HG03558 (cell line): ENCODE data around the gene RAMP1.
"Not testable (repeated sequence)": the region's sequence is repeated elsewhere in the genome, so short reads cannot be mapped to it uniquely, and the experiment has no call there.

Source experiments
- ATAC-seq: cut with Tn5 transposase; IDR thresholded peaks from one replicate; pipeline ENCODE4 v1.9.1; 2021; ENCODE audit warnings: moderate number of reproducible peaks; ENCODE audit not compliant: unreplicated experiment; ENCODE audit errors: extremely low read depth

Gene RAMP1

DNA sequence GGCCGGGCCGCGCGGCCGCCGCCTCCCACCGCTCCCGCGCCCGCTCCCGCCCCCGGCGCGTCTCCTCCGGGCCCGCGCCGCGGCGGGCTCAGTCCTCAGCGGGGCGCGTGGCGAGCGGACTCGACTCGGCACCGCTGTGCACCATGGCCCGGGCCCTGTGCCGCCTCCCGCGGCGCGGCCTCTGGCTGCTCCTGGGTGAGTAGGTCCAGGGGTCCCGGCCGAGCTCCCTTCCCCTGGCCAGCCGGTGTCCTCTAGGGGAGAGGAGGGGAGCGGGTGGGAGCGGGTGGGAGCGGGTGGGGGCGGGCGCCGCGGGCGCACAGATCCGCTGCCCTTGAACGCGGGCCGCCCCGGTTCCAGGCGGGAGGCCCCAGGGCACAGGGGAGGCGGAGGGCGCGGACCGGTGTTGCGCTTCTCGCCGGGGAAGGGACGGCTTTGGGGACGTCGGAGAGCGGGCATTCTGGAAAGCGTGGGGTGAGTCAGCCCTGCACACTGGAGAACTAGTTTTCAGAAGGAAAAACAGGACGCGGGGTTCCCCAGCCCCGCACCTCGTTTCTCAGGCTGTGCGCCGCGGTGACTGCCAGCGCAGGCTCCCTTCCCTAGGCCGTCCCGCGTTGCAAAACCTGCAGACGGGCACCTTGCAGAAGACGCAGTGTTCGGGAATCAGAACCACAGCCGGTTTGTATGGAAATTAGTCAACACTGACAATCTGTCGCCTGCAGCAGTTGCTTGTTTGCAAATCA lies at the start of gene RAMP1:
Gene RAMP1, plus strand, starts transcription at position 91 of the 740 bp plus-strand sequence. Its CDS starts 53 bp downstream, at position 144.
- ATAC-seq = no peak

DNA sequence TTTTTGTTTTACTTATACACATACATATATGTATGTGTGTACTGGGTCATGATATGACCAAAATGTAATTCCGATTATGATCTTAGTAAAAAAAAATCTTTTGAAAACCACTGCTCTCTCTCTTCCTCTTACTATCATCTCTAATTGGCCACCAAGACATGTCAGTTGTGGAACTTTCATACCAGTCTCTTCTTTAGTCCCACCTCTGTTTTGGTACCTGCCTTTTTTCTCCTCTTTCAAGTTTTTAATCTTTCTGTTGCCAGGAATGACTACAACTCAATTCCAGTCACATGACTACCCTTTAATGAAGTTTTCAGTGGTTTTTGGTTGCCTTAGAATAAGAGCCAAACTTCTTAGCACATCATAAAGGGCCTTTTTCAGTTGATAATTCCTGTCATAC lies 43.8 kb upstream of the RAMP1 start:
- ATAC-seq = no peak

DNA sequence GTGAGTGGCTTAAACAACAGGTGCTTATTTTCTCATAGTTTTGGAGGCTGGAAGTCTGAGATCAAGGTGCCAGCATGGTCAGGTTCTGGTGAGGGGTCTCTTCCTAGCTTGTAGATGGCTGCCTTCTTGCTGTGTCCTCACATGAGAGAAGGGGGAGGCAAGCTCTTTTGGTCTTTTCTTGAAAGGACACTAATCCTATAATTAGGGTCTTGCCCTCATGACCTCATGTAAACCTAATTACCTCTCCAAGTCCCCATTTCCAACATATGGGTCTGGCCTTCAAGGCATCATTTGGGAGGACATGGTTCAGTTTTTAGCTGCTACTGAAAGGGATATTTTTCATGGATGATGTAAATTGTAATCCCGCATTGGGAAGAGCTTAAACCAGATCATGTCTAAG lies 42.9 kb upstream of the RAMP1 start:
- ATAC-seq = no peak

DNA sequence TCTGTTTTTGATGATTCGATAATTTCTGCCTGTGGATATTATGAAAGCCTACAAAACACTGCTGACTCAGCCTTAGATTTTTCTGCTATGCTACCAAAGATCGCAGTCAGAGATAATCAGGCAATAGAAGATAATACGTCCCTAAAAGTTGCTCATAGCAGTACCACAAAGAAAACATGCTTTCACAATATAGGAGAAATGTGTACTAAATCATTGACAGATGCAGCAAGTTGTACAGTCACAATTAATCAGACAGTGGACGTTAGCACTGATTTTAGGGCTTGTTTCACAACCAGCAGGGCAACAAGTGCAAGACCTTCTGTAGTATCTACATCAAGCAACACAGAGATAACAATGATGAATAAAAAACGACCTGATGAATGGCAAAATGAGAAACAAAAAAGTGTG lies 41.4 kb upstream of the RAMP1 start:
- no peak for ATAC-seq

DNA sequence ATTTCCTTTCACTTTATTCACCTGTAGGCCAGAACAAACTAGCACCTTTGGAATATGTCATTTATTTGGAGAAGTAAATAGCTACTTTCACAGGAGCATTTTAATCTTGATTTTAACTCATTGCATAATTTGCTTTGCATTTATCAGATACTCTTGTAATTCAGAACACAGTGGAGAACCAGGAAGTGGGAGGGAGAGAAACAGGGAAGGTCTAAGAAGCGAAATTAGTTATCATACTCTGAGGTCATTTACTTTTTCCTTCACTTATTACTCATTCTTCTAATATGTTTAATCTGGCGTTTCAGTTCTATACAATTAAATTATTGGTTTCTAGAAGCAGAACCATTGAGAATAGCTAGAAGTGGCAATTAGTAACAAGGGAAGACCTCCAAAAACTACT lies 40.2 kb upstream of the RAMP1 start:
- ATAC-seq = no peak

DNA sequence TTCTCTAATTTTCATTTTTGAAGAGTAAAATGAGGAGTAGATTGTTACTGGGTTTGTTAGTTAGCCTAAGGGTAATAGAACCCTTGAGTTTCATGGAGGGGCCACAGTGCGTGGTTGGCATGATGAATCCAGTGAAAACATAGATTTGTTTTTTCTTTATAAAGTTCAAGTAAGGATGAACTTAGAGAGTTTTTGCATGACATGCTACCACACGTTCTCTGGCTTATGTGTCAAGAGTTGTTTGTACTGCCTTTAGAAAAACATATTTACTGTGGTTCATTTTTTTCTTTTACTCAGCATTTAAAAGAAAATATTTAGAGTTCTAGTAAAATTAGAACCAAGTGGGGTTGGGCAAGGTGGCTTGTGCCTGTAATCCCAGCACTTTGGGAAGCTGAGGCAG lies 39.0 kb upstream of the RAMP1 start:
- no peak for ATAC-seq

DNA sequence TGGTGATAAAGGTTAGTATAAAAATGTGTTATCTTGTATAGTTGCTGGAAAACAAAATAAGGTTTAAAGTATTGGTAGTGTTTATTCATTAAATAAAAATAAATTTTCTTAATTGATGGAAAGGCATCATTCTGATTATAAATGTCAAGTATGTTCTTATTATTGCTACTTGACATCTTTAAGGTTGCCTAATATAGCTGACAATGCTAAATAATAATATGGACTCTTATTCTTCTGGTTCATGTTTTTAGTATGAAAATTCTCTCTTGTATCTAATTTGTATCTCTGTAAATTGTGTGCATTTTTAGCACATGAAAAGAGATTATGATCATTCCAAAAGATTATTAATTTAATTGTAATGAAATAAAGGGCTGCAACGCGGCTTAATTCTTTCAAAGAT lies 35.9 kb upstream of the RAMP1 start:
- no peak for ATAC-seq

DNA sequence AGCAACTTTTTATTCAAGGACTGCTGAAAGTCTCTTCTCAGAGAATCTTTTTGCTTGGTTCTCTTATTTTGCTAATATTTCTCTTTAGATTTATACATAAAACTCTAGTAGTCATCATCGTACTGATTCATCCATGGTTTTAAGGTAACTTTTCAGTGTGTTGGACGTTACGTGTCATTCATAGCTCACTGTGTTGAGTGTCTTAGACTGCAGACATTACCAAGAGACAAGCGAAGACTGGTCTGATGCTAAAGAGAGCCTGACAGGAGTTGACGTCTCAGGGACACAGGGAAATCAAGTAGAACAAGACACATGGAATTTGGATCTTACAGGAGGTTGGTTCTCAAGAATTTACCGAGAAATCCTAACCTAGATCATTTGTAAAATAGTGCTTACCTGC lies 35.3 kb upstream of the RAMP1 start:
- no peak for ATAC-seq

DNA sequence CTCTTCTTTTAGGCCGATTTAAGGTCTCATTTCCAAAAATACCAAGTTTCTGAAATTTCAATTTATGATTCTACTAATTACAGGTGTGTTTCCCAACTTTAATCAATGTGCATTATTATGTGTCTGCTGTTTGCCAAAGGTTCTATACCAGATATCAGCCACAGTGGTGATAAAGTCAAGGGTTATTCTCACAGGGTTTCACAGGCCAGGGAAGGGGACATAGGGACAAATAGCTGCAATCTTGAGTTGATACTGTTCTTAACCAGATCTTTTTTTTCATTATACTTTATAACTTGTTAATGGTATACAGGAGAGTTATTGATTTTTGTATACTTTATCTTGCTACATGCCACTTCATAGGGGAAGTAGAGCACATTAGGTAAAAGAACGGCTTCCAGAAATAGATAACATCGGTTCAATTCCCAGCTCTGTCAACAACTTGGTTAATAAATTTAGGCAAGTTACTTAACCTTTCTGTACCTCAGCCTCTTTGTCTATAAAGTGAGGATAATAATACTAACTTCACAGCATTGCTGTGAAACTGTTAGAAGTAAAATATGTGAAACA lies 31.9 kb upstream of the RAMP1 start:
- no peak for ATAC-seq

DNA sequence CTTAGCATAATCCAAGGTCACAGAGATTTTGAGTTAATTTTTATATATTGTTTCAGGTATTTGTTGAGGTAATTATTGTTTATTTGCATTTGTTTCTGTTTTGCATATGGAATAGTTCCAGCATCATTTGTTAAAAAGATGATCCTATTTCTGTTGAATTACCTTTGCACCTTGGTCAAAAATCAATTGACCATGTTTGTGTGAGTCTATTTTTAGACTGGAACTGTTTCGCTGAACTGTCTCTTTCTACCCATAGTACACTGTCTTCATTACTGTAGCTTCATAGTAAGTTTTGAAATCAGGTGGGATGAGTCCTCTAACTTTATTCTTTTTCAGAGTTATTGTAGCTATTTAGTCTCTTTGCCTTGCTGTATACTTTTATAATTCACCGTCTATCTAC lies 28.9 kb upstream of the RAMP1 start:
- no peak for ATAC-seq

DNA sequence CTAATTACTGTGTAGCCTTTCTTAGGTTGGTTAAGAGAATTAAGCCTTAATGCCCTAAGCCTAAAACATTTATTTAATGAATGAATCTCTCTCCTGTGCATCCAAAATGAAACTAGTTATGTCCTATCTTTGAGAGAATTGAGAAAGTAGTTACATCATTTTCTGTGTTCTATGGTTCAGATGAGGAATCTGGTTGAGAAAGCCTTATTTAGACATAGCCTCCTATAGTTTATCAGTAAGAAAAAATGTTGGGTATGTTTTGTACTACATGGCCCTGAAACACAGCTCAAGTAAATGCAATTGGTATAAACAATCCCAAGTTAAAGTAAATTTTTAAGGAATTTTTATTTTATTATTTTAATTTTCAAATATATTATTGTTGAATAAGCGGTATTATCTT lies 25.9 kb upstream of the RAMP1 start:
- no peak for ATAC-seq

DNA sequence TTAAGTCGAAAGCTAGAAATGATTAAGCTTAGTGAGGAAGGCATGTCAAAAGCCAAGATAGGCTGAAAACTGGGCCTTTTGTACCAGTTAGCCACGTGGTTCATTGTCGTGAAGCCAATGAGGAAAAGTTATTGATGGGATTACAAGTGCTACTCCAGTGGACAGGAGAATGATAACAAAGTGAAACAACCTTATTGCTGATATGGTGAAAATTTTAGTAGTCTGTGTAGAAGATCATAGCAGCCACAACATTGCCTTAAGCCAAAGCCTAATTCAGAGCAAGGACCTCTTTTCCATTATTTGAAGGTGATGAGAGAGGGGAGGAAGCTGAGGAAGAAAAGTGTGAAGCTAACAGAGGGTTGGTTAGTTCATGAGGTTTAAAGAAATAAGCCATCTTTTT lies 24.1 kb upstream of the RAMP1 start:
- ATAC-seq = no peak

DNA sequence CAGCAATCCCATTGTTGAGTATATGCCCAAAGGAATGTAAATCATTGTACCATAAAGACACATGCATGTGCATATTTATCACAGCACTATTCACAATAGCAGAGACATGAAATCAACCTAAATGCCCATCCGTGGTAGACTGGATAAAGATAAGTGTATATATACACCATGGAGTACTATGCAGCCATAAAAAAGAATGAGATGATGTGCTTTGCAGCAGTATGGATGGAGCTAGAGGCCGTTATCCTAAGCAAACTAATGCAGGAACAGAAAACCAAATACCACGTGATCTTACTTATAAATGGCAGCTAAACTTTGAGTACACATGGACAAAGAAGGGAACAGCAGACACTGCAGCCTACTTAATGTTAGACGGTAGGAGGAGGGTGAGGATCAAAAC lies 18.4 kb upstream of the RAMP1 start:
- ATAC-seq = no peak

DNA sequence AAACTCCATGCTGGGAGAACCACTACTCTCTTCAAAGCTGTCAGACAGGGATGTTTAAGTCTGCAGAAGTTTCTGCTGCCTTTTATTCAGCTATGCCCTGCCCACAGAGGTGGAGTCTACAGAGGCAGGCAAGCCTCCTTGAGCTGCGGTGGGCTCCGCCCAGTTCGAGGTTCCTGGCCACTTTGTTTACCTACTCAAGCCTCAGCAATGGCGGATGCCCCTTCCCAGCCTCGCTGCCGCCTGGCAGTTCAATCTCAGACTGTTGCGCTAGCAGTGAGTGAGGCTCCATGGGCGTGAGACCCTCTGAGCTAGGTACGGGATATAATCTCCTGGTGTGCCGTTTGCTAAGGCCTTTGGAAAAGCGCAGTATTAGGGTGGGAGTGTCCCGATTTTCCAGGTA lies 10.5 kb upstream of the RAMP1 start:
- not testable (repeated sequence) for ATAC-seq

DNA sequence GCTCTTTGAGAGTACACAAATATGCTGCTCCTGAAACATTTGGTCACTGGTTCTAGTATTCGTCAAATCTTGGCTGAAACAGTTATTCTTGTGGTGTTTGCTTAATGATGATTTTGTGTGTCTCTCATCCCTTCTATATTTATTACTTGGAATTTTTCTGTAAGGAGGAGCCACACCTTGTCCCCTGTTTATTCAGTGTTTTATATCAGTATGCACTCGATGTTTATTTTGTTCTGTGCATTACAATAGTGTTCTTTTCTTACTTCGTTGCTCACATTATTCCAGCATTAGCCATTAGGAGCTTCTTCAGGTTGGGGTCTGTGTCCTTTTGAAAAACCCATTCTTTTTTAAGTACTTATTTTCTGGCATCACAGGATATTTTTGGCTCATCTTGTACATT lies 5.1 kb upstream of the RAMP1 start:
- no peak for ATAC-seq

DNA sequence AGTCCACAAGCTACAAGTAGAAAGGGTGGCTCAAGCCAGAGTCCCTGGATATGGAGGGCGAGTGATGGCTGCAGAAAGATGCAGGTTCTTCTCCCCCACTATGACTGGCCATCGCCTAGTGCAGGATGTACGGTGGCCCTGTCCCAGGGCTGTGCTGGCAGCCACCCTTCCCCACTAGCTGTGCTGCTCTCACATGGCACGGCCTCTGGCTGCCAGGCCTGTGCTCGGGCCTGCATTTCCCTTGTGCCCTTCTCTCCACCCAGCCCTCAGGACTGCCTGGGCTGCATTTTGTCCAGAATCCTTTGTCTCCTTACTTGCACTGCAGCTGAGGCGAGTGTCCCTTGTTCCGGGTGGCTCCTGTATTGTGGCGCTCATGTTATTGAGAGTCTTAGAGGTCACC lies 1.6 kb upstream of the RAMP1 start:
- ATAC-seq = no peak

DNA sequence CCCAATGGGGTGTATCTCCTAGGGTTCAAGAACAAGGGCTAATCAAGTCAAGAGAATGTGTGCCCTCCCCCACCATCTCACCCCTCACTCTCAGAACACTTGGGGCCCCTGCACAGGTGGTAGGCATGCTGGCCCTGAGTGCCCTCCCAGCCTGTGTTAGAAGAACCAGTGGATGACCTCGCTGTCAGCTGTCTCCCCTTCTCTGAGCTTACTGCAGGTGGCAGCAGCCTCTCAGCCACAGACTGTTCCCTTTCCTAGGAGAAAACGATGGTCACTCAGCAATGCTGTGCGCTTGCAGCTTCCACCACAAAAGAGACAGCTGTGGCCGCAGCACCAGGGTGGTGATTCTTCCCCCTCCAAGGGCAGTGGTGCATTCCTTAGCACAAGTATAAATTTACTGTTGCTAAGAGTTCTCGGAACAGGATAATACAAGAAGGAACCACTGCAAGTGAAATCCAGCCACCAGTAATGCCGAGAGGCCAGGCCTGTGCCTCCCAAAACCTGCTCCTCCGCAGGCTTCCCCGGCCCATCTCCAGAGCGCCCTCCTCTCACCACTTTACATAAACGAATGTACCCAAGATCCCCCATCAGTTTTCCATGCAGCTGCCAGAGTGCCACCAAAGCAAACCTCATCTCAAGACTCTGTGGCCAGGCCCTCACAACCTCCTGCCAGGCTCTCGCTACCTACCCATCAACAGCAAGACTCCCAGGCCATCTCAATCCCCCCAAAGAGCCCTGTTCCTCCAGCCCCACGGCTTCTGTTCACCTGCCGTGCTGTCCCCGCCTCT lies 935 bp upstream of the RAMP1 start:
- ATAC-seq = no peak

DNA sequence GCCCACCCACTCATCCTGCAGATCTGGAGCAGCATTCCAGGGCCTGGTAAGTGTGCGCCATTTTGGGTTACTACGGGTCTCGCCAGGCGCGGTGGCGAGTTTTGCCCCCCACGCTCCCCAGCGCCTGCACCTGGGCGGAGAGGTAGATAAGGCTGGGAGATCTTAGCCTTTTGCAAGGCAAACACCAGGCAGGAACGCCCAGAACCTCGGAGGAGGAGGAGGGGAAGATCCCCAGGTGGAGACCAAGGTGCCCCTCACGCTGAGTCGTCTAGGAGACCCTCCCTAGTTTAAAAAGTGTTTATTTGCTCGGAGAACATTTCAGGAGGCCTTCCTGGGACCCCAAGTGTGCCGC lies 365 bp upstream of the RAMP1 start:
- ATAC-seq = no peak

DNA sequence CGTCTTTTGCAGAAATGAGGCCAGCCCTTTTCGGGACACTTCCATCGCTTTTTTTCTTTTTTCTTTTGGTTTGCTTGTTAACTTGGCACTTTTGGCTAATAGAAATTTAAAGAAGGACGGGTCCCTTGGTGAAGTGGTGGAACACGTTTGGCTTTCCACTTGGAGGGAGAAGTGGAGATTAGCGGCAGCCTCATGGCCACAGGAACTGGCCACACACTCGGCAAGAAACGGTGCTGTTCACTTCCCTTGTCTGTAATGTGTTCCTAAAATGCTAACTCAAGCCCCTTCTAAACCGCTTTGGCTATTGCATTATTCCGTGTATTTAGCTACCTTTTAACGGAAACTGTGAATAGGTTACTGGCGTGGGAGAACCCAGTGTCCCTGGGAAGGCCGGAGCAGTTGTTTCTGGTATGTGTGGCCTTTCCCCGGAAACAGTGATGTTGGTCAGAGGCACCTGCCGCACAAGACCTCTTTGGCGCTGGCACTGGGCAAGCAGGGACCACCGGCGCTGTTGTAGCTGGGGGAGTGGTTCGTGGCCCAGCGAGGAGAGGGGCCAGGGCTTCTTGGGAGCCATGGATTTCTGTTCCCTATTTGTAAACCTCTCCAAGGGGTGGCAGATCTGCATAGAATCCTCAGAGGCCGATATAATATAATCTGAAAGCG lies 981 bp downstream of the RAMP1 start:
- ATAC-seq = no peak

DNA sequence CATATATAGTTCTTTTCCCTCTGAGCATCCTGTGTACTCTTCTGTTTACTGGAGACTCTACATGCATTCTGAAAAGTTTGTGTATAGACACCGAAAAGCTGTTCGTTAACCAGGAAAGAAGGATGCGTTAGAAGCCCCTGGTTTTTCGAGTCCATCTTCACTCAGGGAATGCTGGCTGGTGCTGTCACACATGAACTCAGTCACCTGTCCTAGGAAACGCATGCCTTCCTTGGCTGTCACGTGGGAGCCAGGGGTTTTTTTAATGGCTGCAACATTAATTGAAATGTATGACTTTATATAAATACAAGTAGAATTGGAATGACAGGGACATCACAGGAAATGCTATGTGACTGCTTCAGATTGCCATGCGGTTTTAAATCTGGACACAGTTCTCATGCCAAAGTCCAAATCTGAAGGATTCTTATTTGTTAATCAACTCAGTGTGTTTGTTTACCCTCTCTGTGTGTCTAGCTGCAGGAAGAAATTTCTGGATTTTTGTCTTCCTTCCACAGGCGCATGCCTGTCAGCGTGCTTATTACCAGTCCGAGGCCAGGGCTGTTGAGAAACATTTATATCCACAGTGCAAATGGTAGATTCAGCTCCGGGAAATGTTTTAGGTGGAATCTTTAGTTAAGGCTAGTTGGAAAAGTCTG lies 2.6 kb downstream of the RAMP1 start:
- no peak for ATAC-seq

DNA sequence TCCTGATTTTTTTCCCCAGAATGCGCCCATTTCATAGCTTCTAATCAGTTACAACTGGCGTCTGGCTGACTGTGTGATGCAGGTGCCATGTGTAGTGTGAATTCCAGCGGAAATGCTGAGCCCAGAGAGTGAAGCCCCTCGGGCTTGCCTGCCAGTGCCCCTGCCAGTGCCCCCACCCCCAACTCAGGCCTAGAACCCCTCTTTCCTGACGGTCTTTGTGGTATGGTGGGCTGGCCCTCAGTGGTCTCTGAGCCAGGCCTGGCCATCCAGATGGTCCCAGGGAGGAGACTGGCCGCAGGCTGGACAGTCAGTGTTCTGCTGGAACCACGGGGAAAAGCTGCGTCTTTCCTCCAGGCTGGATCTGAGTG lies 3.1 kb downstream of the RAMP1 start:
- no peak for ATAC-seq
